ENCODE results near the gene MAPKAPK2. TPM values are rescaled to one million over a fixed set of nuclear protein-coding genes. Genes with fewer than 3 reads are reported as not detected.

The MAPKAPK2 gene
- total and polyA plus RNA-seq, 12 donors, result 25.3 to 129 (median 85.0) TPM

GRCh38 chr1:206704226-206704625, 19.5 kb downstream of the MAPKAPK2 start:
- 65 to 84% (median 68%) methylated on average over 9 of the region's 9 CpGs for WGBS, 4 donors
- H3K4me1 ChIP-seq (replicated peaks in 1 of 2), result peaks cover 53 to 88% of the 10 kb centered on the region in 2 donors

GRCh38 chr1:206705191-206705590, 20.5 kb downstream of the MAPKAPK2 start:
- 43 to 58% (median 55%) methylated on average over 4 of the region's 4 CpGs for WGBS, 4 donors

More at GRCh38 chr1:206704226-206704625, 19.5 kb downstream of the MAPKAPK2 start:
- no peaks in the 10 kb centered on the region for H3K27me3 ChIP-seq
- no peaks in the 10 kb centered on the region for H3K36me3 ChIP-seq (replicated peaks in 1 of 2)
- no peak for TF ChIP-seq POLR2A (IDR thresholded peaks at IDR 0.05)
- no peak for TF ChIP-seq CTCF (IDR thresholded peaks at IDR 0.05)
- intact Hi-C loops (cut with DNase I), result no loop called here
- no peak overlapping the region for H3K27ac ChIP-seq
- no peaks in the 10 kb centered on the region for H3K9me3 ChIP-seq (replicated peaks in 1 of 3)
- no peak for DNase-seq
- no peak overlapping the region for H3K4me3 ChIP-seq

DNA sequence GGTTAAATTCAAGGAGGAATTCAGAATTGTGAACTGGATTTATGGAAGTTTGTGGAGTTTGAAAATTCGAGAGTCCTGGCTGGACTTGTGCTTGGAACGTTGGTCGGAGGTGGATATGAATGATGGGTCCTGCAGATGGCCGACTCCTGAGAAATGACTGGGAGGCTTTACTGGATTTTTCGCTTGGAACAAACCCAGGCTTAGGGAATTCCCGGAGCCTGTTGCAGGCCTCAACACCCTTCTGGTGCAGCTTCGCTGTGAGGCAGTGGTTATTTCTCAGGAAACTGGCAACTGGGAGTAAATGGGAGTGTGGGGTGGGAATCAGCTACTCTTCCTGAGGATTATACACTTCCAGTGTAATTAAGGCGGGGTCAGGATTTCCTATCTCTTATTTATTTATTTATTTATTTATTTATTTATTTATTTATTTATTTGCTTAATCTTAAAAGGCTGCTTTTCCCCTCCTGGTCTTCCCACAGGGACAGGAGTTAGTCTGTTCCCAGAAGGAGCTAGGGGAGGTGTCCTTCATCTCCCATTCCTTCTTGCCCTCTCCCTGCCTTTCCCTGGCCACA, 21.1 kb downstream of the MAPKAPK2 start:
- H3K9me3 ChIP-seq (replicated peaks in 1 of 3), result no peaks in the 10 kb centered on the region
- TF ChIP-seq POLR2A (IDR thresholded peaks at IDR 0.05) (no peak), CTCF (IDR thresholded peaks at IDR 0.05) (no peak)
- intact Hi-C loops (cut with DNase I), result no loop called here
- H3K36me3 ChIP-seq (replicated peaks in 1 of 2), result no peaks in the 10 kb centered on the region
- H3K27me3 ChIP-seq, result no peaks in the 10 kb centered on the region
- peak overlapping the region in 3 of 5 donors; percentile 6 to 49 (median 48) for H3K27ac ChIP-seq
- WGBS, 4 donors, result 55 to 72% (median 66%) methylated on average over 8 of the region's 8 CpGs
- DNase-seq, result no peak
- H3K4me3 ChIP-seq, result no peak overlapping the region
- H3K4me1 ChIP-seq (replicated peaks in 1 of 2), result peaks cover 38 to 84% of the 10 kb centered on the region in 2 donors

More at GRCh38 chr1:206705191-206705590, 20.5 kb downstream of the MAPKAPK2 start:
- H3K36me3 ChIP-seq (replicated peaks in 1 of 2), result no peaks in the 10 kb centered on the region
- H3K4me3 ChIP-seq, result no peak overlapping the region
- intact Hi-C loops (cut with DNase I), result no loop called here
- no peaks in the 10 kb centered on the region for H3K27me3 ChIP-seq
- peak in 4 of 7 donors; percentile 59 to 66 (median 61) for DNase-seq
- H3K9me3 ChIP-seq (replicated peaks in 1 of 3), result no peaks in the 10 kb centered on the region
- peak overlapping the region in 3 of 5 donors; percentile 6 to 49 (median 48) for H3K27ac ChIP-seq
- TF ChIP-seq CTCF (IDR thresholded peaks at IDR 0.05), result no peak
- TF ChIP-seq POLR2A (IDR thresholded peaks at IDR 0.05), result no peak
- peaks cover 44 to 88% of the 10 kb centered on the region in 2 donors for H3K4me1 ChIP-seq (replicated peaks in 1 of 2)

- Histone ChIP-seq H3K9me3 (replicated peaks in 1 of 3) (no peaks in the 10 kb centered on the region), H3K4me1 (replicated peaks in 1 of 2) (peaks cover 33 to 79% of the 10 kb centered on the region in 2 donors), H3K36me3 (replicated peaks in 1 of 2) (no peaks in the 10 kb centered on the region), H3K4me3 (no peak overlapping the region), H3K27me3 (no peaks in the 10 kb centered on the region), H3K27ac (peak overlapping the region in 2 of 5 donors; percentile 46 to 49)
- 34 to 65% (median 58%) methylated on average over 4 to 11 of the region's 11 CpGs for WGBS, 4 donors
- TF ChIP-seq CTCF (IDR thresholded peaks at IDR 0.05) (no peak), POLR2A (IDR thresholded peaks at IDR 0.05) (no peak)
- intact Hi-C loops (cut with DNase I), result no loop called here
- peak in 3 of 7 donors; percentile 39 to 68 (median 53) for DNase-seq
These were observed 21.6 kb downstream of the MAPKAPK2 start for GRCh38 chr1:206706298-206706791.

Data from adrenal gland (tissue), 12 donors.